ENCODE results near the gene VARS2. TPM values are rescaled to one million over a fixed set of nuclear protein-coding genes. Genes with fewer than 3 reads are reported as not detected.

The VARS2 gene
- total RNA-seq, 4 donors from 2014 or later, result 16.0 to 38.5 (median 19.3) TPM

GRCh38 chr6:30889921-30890645 lies 24.0 kb upstream of the VARS2 start:
- DNase-seq, result no peak
- Histone ChIP-seq H3K4me3 (no peak overlapping the region), H3K4me1 (peaks cover 35 to 40% of the 10 kb centered on the region in 2 donors), H3K27me3 (no peaks in the 10 kb centered on the region), H3K36me3 (peaks cover 0 to 64% of the 10 kb centered on the region in 2 donors), H3K27ac (peak overlapping the region in 1 of 4 donors; percentile 15), H3K9me3 (no peaks in the 10 kb centered on the region)
- TF ChIP-seq POLR2A (IDR thresholded peaks at IDR 0.05) (no peak), CTCF (IDR thresholded peaks at IDR 0.05 in 4 of 5, conservative IDR thresholded peaks at IDR 0.05 in 1 of 5) (no peak)
- in situ Hi-C loops (cut with MboI; ENCODE audit: low sequenced_read_pairs in 4 of 4), result loop anchor here in 1 of 4 donors (25.0 kb wide), 1 partner anchor 153 kb away; the partner anchor contains the start of genes FLOT1 and IER3
- ATAC-seq, result no peak
- intact Hi-C loops (cut with DNase I; ENCODE audit: low total_unique reads), result no loop called here

- intact Hi-C loops (cut with DNase I; ENCODE audit: low total_unique reads), result no loop called here
- Histone ChIP-seq H3K4me1 (peaks cover 30 to 33% of the 10 kb centered on the region in 2 donors), H3K27me3 (no peaks in the 10 kb centered on the region), H3K4me3 (no peak overlapping the region), H3K27ac (no peak overlapping the region), H3K9me3 (no peaks in the 10 kb centered on the region), H3K36me3 (peaks cover 0 to 71% of the 10 kb centered on the region in 2 donors)
- no peak for TF ChIP-seq POLR2A (IDR thresholded peaks at IDR 0.05)
- TF ChIP-seq CTCF (IDR thresholded peaks at IDR 0.05 in 4 of 5, conservative IDR thresholded peaks at IDR 0.05 in 1 of 5), result no peak
- in situ Hi-C loops (cut with MboI; ENCODE audit: low sequenced_read_pairs in 4 of 4), result loop anchor here in 1 of 4 donors (25.0 kb wide), 1 partner anchor 154 kb away; the partner anchor contains the start of genes FLOT1 and IER3
- ATAC-seq, result no peak
- no peak for DNase-seq
These were observed 23.2 kb upstream of the VARS2 start for GRCh38 chr6:30890646-30891449.

GRCh38 chr6:30891450-30891723 lies 22.7 kb upstream of the VARS2 start:
- ATAC-seq (no peak), DNase-seq (no peak)
- no peak for TF ChIP-seq CTCF (IDR thresholded peaks at IDR 0.05 in 4 of 5, conservative IDR thresholded peaks at IDR 0.05 in 1 of 5)
- no peak for TF ChIP-seq POLR2A (IDR thresholded peaks at IDR 0.05)
- no peaks in the 10 kb centered on the region for H3K27me3 ChIP-seq
- peaks cover 0 to 76% of the 10 kb centered on the region in 2 donors for H3K36me3 ChIP-seq
- intact Hi-C loops (cut with DNase I; ENCODE audit: low total_unique reads) (no loop called here), in situ Hi-C loops (cut with MboI; ENCODE audit: low sequenced_read_pairs in 4 of 4) (loop anchor here in 1 of 4 donors (25.0 kb wide), 1 partner anchor 154 kb away; the partner anchor contains the start of genes FLOT1 and IER3)
- H3K9me3 ChIP-seq, result no peaks in the 10 kb centered on the region
- H3K4me3 ChIP-seq, result no peak overlapping the region
- peaks cover 24 to 28% of the 10 kb centered on the region in 2 donors for H3K4me1 ChIP-seq
- no peak overlapping the region for H3K27ac ChIP-seq

GRCh38 chr6:30891816-30892538 lies 22.1 kb upstream of the VARS2 start:
- no peak for ATAC-seq
- H3K27ac ChIP-seq, result no peak overlapping the region
- H3K4me1 ChIP-seq, result peaks cover 18 to 22% of the 10 kb centered on the region in 2 donors
- no peak for DNase-seq
- H3K9me3 ChIP-seq, result no peaks in the 10 kb centered on the region
- in situ Hi-C loops (cut with MboI; ENCODE audit: low sequenced_read_pairs in 4 of 4) (loop anchor here in 1 of 4 donors (25.0 kb wide), 1 partner anchor 155 kb away; the partner anchor contains the start of genes FLOT1 and IER3), intact Hi-C loops (cut with DNase I; ENCODE audit: low total_unique reads) (no loop called here)
- TF ChIP-seq POLR2A (IDR thresholded peaks at IDR 0.05) (no peak), CTCF (IDR thresholded peaks at IDR 0.05 in 4 of 5, conservative IDR thresholded peaks at IDR 0.05 in 1 of 5) (no peak)
- no peak overlapping the region for H3K4me3 ChIP-seq
- H3K36me3 ChIP-seq, result peaks cover 0 to 81% of the 10 kb centered on the region in 2 donors
- H3K27me3 ChIP-seq, result no peaks in the 10 kb centered on the region

Measured in gastrocnemius medialis (tissue), 4 donors.